ENCODE results near the gene UNC79.

GRCh38 chr14:93674343-93674742 is 243.6 kb downstream of the UNC79 start:
- TF ChIP-seq CTCF (IDR thresholded peaks at IDR 0.05) (no peak), POLR2A (IDR thresholded peaks at IDR 0.05) (no peak)

Data from ovary (tissue), 3 donors.